ENCODE measurements around the gene INTS1. TPM values are rescaled to one million over a fixed set of nuclear protein-coding genes. Genes with fewer than 3 reads are reported as not detected.
A peak's percentile ranks its signal among the peaks of the same experiment; 100 is the strongest.

INTS1 gene
- total RNA-seq, 4 donors from 2014 or later, result 45.7 to 96.5 (median 75.8) TPM

GRCh38 chr7:1531263-1531978 is 27.2 kb upstream of the INTS1 start:
- H3K4me3 ChIP-seq, result peak overlapping the region; percentile 80
- no peaks in the 10 kb centered on the region for H3K27me3 ChIP-seq
- peak overlapping the region; percentile 98 for H3K27ac ChIP-seq
- TF ChIP-seq POLR2AphosphoS5 (IDR thresholded peaks at IDR 0.05), result peak in 1 of 3 donors; percentile 17
- no peak for TF ChIP-seq CTCF (IDR thresholded peaks at IDR 0.05)
- peak in 1 of 2 donors; percentile 22 for TF ChIP-seq POLR2A (IDR thresholded peaks at IDR 0.05)
- no peak for TF ChIP-seq EP300 (IDR thresholded peaks at IDR 0.05)
- H3K36me3 ChIP-seq, result peaks cover 5% of the 10 kb centered on the region
- H3K4me1 ChIP-seq, result peaks cover 57% of the 10 kb centered on the region
- WGBS, result 0% methylated on average over 1 of the region's 55 CpGs
- peak in 1 of 2 donors; percentile 83 for DNase-seq (ENCODE audit: low spot score in 2 of 2)
- no peaks in the 10 kb centered on the region for H3K9me3 ChIP-seq

GRCh38 chr7:1530946-1531262 is 26.7 kb upstream of the INTS1 start:
- Histone ChIP-seq H3K27me3 (no peaks in the 10 kb centered on the region), H3K4me1 (peaks cover 54% of the 10 kb centered on the region), H3K36me3 (peaks cover 4% of the 10 kb centered on the region)

GRCh38 chr7:1529383-1530116 is 25.4 kb upstream of the INTS1 start:
- peak in 1 of 2 donors; percentile 74 for DNase-seq (ENCODE audit: low spot score in 2 of 2)
- TF ChIP-seq POLR2A (IDR thresholded peaks at IDR 0.05), result no peak
- TF ChIP-seq POLR2AphosphoS5 (IDR thresholded peaks at IDR 0.05), result no peak
- no peak for TF ChIP-seq EP300 (IDR thresholded peaks at IDR 0.05)
- no peak for TF ChIP-seq CTCF (IDR thresholded peaks at IDR 0.05)
- WGBS, result 80% methylated on average over 6 of the region's 21 CpGs
- Histone ChIP-seq H3K36me3 (no peaks in the 10 kb centered on the region), H3K4me1 (peaks cover 46% of the 10 kb centered on the region), H3K27ac (no peak overlapping the region), H3K9me3 (no peaks in the 10 kb centered on the region), H3K27me3 (no peaks in the 10 kb centered on the region), H3K4me3 (no peak overlapping the region)

More at GRCh38 chr7:1530946-1531262, 26.7 kb upstream of the INTS1 start:
- peak overlapping the region; percentile 80 for H3K4me3 ChIP-seq
- no peak for DNase-seq (ENCODE audit: low spot score in 2 of 2)
- peak overlapping the region; percentile 98 for H3K27ac ChIP-seq
- H3K9me3 ChIP-seq, result no peaks in the 10 kb centered on the region
- 0% methylated on average over 6 of the region's 45 CpGs for WGBS
- TF ChIP-seq EP300 (IDR thresholded peaks at IDR 0.05) (no peak), POLR2AphosphoS5 (IDR thresholded peaks at IDR 0.05) (no peak), CTCF (IDR thresholded peaks at IDR 0.05) (no peak)

- no peak for TF ChIP-seq POLR2A (IDR thresholded peaks at IDR 0.05)
- TF ChIP-seq POLR2AphosphoS5 (IDR thresholded peaks at IDR 0.05), result no peak
- no peak for TF ChIP-seq CTCF (IDR thresholded peaks at IDR 0.05)
- TF ChIP-seq EP300 (IDR thresholded peaks at IDR 0.05), result no peak
- no peaks in the 10 kb centered on the region for H3K27me3 ChIP-seq
- no peak overlapping the region for H3K27ac ChIP-seq
- no peak overlapping the region for H3K4me3 ChIP-seq
- H3K36me3 ChIP-seq, result no peaks in the 10 kb centered on the region
- H3K4me1 ChIP-seq, result peaks cover 15% of the 10 kb centered on the region
- no peak for DNase-seq (ENCODE audit: low spot score in 2 of 2)
- WGBS, result 23% methylated on average over 6 of the region's 6 CpGs
- H3K9me3 ChIP-seq, result no peaks in the 10 kb centered on the region
Measured at GRCh38 chr7:1526271-1526754, 22.1 kb upstream of the INTS1 start.

- H3K4me1 ChIP-seq, result peaks cover 11% of the 10 kb centered on the region
- H3K27me3 ChIP-seq, result no peaks in the 10 kb centered on the region
- 94% methylated on average over 6 of the region's 6 CpGs for WGBS
- TF ChIP-seq POLR2AphosphoS5 (IDR thresholded peaks at IDR 0.05), result no peak
- TF ChIP-seq POLR2A (IDR thresholded peaks at IDR 0.05), result no peak
- TF ChIP-seq CTCF (IDR thresholded peaks at IDR 0.05), result no peak
- no peak for TF ChIP-seq EP300 (IDR thresholded peaks at IDR 0.05)
- H3K9me3 ChIP-seq, result no peaks in the 10 kb centered on the region
- no peaks in the 10 kb centered on the region for H3K36me3 ChIP-seq
- H3K4me3 ChIP-seq, result no peak overlapping the region
- no peak overlapping the region for H3K27ac ChIP-seq
- no peak for DNase-seq (ENCODE audit: low spot score in 2 of 2)
Measured at GRCh38 chr7:1525409-1525808, 21.2 kb upstream of the INTS1 start.
